GM23338 (cell line): ENCODE results near the gene SLC23A1. TPM values are rescaled to one million over a fixed set of nuclear protein-coding genes. Genes with fewer than 3 reads are reported as not detected.
A peak's percentile ranks its signal among the peaks of the same experiment; 100 is the strongest.

Experiments used
- ATAC-seq: fragments of 200-7000 bp; cut with Tn5 transposase; 3 replicates; pipeline ENCODE4 v1.9.1; 2020
- DNase-seq: peaks from one replicate; pipeline ENCODE4 v3.0.0-alpha.2; 2015; ENCODE audit warnings: low spot score
- H2AFZ ChIP-seq: fragments of 200-600 bp; sonication (generic); 2 replicates; pipeline ENCODE4 v1.8.0; 2016; ENCODE audit warnings: antibody characterized with exemption, mild to moderate bottlenecking, moderate library complexity
- H3F3A ChIP-seq: fragments of 200-600 bp; sonication (generic); replicated peaks from 2 replicates; pipeline ENCODE4 v1.8.0; 2017; ENCODE audit warnings: antibody characterized with exemption, mixed run types, low read depth
- H3K27ac ChIP-seq: fragments of 200-600 bp; sonication (generic); 2 replicates; pipeline ENCODE4 v1.6.1; 2016; ENCODE audit warnings: low read depth
- H3K27me3 ChIP-seq: fragments of 200-600 bp; sonication (generic); 2 replicates; pipeline ENCODE4 v1.8.0; 2016; ENCODE audit warnings: mild to moderate bottlenecking, mixed run types, moderate library complexity; ENCODE audit not compliant: insufficient read depth
- H3K36me3 ChIP-seq: fragments of 200-600 bp; sonication (generic); 2 replicates; pipeline ENCODE4 v1.8.0; 2016; ENCODE audit warnings: mild to moderate bottlenecking; ENCODE audit not compliant: insufficient read depth
- H3K4me1 ChIP-seq: fragments of 200-600 bp; sonication (generic); 2 replicates; pipeline ENCODE4 v1.8.0; 2016; ENCODE audit warnings: mild to moderate bottlenecking, moderate library complexity; ENCODE audit not compliant: insufficient read depth
- H3K4me2 ChIP-seq: fragments of 200-600 bp; sonication (generic); 2 replicates; pipeline ENCODE4 v1.7.1; 2017; ENCODE audit warnings: mixed run types
- H3K4me3 ChIP-seq: fragments of 200-600 bp; sonication (generic); 2 replicates; pipeline ENCODE4 v1.6.1; 2016; ENCODE audit warnings: mixed run types
- H3K79me2 ChIP-seq: fragments of 200-600 bp; sonication (generic); replicated peaks from 2 replicates; pipeline ENCODE4 v1.8.0; 2017; ENCODE audit warnings: mild to moderate bottlenecking; ENCODE audit not compliant: insufficient read depth
- H3K9me2 ChIP-seq: fragments of 200-600 bp; sonication (generic); 2 replicates; pipeline ENCODE4 v1.8.0; 2017; ENCODE audit not compliant: insufficient read depth
- H4K20me1 ChIP-seq: fragments of 200-600 bp; sonication (generic); replicated peaks from 2 replicates; pipeline ENCODE4 v1.8.0; 2017; ENCODE audit warnings: mild to moderate bottlenecking; ENCODE audit not compliant: insufficient read depth
- H3K27ac Mint-ChIP-seq: 2 replicates; pipeline ENCODE4 v1.8.0; 2020; ENCODE audit warnings: inconsistent platforms, mild to moderate bottlenecking, moderate library complexity, mixed read lengths
- H3K27me3 Mint-ChIP-seq: 3 replicates; pipeline ENCODE4 v1.8.0; 2022; ENCODE audit warnings: low read depth, mild to moderate bottlenecking, moderate library complexity, mixed read lengths, inconsistent platforms; ENCODE audit not compliant: insufficient read depth, poor library complexity
- H3K36me3 Mint-ChIP-seq: 3 replicates; pipeline ENCODE4 v1.8.0; 2021; ENCODE audit warnings: low read depth, mild to moderate bottlenecking, inconsistent platforms, moderate library complexity, mixed read lengths
- H3K4me1 Mint-ChIP-seq: 3 replicates; pipeline ENCODE4 v1.8.0; 2020; ENCODE audit warnings: mild to moderate bottlenecking, inconsistent platforms, mixed read lengths
- H3K4me3 Mint-ChIP-seq: 3 replicates; pipeline ENCODE4 v1.8.0; 2021; ENCODE audit warnings: moderate library complexity, mild to moderate bottlenecking, inconsistent platforms, mixed read lengths
- H3K9me3 Mint-ChIP-seq: 3 replicates; pipeline ENCODE4 v1.8.0; 2020; ENCODE audit warnings: moderate library complexity, mild to moderate bottlenecking, inconsistent platforms, mixed read lengths
- CREB1 ChIP-seq: fragments of 250-450 bp; sonication (Bioruptor Pico); IDR thresholded peaks from 2 replicates; pipeline ENCODE4 v1.5.0; 2020; ENCODE audit warnings: low read depth, mild to moderate bottlenecking, moderate library complexity
- CTCF ChIP-seq, 2 experiments: fragments of 200-600 bp in 1 of 2; sonication (generic) in 1 of 2; conservative IDR thresholded peaks; 2 replicates each; pipeline versions ENCODE4 v1.5.1 to v1.6.1; 2016 to 2017; ENCODE audit warnings: antibody characterized with exemption in 2 of 2, low read depth in 2 of 2, mild to moderate bottlenecking in 2 of 2, moderate library complexity in 1 of 2
- EZH2phosphoT487 ChIP-seq: fragments of 200-600 bp; sonication (generic); IDR thresholded peaks from one replicate; pipeline ENCODE4 v1.8.1; 2018; ENCODE audit warnings: antibody characterized with exemption; ENCODE audit not compliant: unreplicated experiment
- JUNB ChIP-seq: IDR thresholded peaks from one replicate; pipeline ENCODE4 v1.6.1; 2016; ENCODE audit warnings: antibody characterized with exemption; ENCODE audit not compliant: unreplicated experiment
- POLR2AphosphoS5 ChIP-seq: IDR thresholded peaks from 2 replicates; pipeline ENCODE4 v1.6.1; 2016; ENCODE audit warnings: antibody characterized with exemption, low read depth
- ZNF114 ChIP-seq: fragments of 250-450 bp; sonication (Bioruptor Pico); IDR thresholded peaks from 2 replicates; pipeline ENCODE4 v1.5.0; 2020; ENCODE audit warnings: mild to moderate bottlenecking, moderate library complexity
- ZNF462 ChIP-seq: fragments of 250-450 bp; sonication (Bioruptor Pico); IDR thresholded peaks from 2 replicates; pipeline ENCODE4 v1.5.0; 2020; ENCODE audit warnings: mild to moderate bottlenecking, moderate library complexity
- polyA plus RNA-seq: library from polyadenylated mRNA; unstranded; fragments of >200 nt; fragmentation: Nextera tagmentation; extraction: Ambion mirVana; gene quantifications from 2 replicates; pipeline ENCODE4 v1.2.1, GENCODE V29; 2016
- total RNA-seq: library from RNA; depleted of rRNA; stranded (reverse); fragments of >200 nt; shearing (Covaris generic); gene quantifications from 2 replicates; pipeline ENCODE4 v1.2.3, GENCODE V29; 2014

Gene SLC23A1
- total and polyA plus RNA-seq, 2 experiments from 2014 or later: 0.29 TPM; not detected in 1

GRCh38 chr5:139384591-139385051 lies 1.5 kb upstream of the SLC23A1 start (continued):
- no peak for TF ChIP-seq ZNF462 (CRISPR knock-in tag)

- Histone ChIP-seq H3K4me1 (peaks cover 12% of the 10 kb centered on the region), H3K4me2 (no peak overlapping the region), H2AFZ (no peak overlapping the region), H3K79me2 (no peaks in the 10 kb centered on the region), H3K4me3 (no peak overlapping the region), H3K36me3 (no peaks in the 10 kb centered on the region), H3F3A (no peaks in the 10 kb centered on the region), H3K27me3 (no peaks in the 10 kb centered on the region), H3K9me2 (no peaks in the 10 kb centered on the region), H3K27ac (no peak overlapping the region), H4K20me1 (no peaks in the 10 kb centered on the region)
- no peak overlapping the region for H3K4me3 Mint-ChIP-seq
- H3K27me3 Mint-ChIP-seq: peaks cover 13% of the 10 kb centered on the region
- ATAC-seq (no peak), DNase-seq (no peak)
- peaks cover 22% of the 10 kb centered on the region for H3K4me1 Mint-ChIP-seq
- H3K9me3 Mint-ChIP-seq: no peaks in the 10 kb centered on the region
- H3K36me3 Mint-ChIP-seq: no peaks in the 10 kb centered on the region; the same call in 2 of the 3 replicates
- H3K27ac Mint-ChIP-seq: 0 out of 2 replicates have a peak overlapping the region, but pooled peaks have one; percentile 12
- TF ChIP-seq JUNB: no peak
- no peak for TF ChIP-seq POLR2AphosphoS5
- no peak for TF ChIP-seq CREB1 (CRISPR knock-in tag)
- no peak for TF ChIP-seq ZNF462 (CRISPR knock-in tag)
- no peak for TF ChIP-seq CTCF (conservative IDR thresholded peaks at IDR 0.05; ENCODE audit: low read depth in 2 of 2)
- TF ChIP-seq EZH2phosphoT487: no peak
- no peak for TF ChIP-seq ZNF114 (CRISPR knock-in tag)
Measured at GRCh38 chr5:139383993-139384590, 995 bp upstream of the SLC23A1 start.
